GM13977 (cell line): ENCODE measurements around the gene GALNT8.

Experiments
- DNase-seq: peaks from one replicate; pipeline ENCODE4 v3.0.0; 2012; ENCODE audit warnings: low spot score
- in situ Hi-C: fragments of 300-500 bp; cut with MboI; formaldehyde crosslinking; loops from one replicate; pipeline ENCODE4 v1.12.0; 2022; ENCODE audit warnings: low sequenced_read_pairs, low pct_unique_long_range_greater_than_20kb, mixed read lengths, inconsistent platforms; ENCODE audit not compliant: unreplicated experiment
- TF ChIP-seq, protein P1 (sequence below): IDR thresholded peaks from 2 replicates; pipeline ENCODE4 v1.5.1; 2012; ENCODE audit warnings: mild to moderate bottlenecking, control low read depth; ENCODE audit not compliant: insufficient read depth; ENCODE audit errors: extremely low read depth, missing control alignments

GALNT8 gene

DNA sequence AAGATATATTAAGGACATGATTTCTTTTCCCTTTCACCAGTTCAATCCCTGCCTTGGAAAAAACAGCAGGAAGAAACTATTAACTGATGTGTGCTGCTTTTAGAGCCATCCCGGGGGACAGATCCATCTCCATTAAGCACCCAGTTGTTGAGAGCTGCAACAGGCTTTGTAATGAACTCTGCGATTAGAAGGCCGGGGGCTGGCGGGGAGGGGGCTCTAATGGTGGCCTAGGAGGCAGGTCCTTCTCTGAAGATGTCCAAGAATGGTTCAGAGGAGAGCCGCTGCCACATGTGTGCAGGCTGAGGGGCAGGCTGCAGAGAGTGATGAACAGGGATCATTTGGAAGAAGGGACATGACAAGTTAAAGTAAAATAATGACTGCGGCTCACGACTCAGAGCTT lies 67.8 kb downstream of the GALNT8 start:
- TF ChIP-seq, protein P1, sequence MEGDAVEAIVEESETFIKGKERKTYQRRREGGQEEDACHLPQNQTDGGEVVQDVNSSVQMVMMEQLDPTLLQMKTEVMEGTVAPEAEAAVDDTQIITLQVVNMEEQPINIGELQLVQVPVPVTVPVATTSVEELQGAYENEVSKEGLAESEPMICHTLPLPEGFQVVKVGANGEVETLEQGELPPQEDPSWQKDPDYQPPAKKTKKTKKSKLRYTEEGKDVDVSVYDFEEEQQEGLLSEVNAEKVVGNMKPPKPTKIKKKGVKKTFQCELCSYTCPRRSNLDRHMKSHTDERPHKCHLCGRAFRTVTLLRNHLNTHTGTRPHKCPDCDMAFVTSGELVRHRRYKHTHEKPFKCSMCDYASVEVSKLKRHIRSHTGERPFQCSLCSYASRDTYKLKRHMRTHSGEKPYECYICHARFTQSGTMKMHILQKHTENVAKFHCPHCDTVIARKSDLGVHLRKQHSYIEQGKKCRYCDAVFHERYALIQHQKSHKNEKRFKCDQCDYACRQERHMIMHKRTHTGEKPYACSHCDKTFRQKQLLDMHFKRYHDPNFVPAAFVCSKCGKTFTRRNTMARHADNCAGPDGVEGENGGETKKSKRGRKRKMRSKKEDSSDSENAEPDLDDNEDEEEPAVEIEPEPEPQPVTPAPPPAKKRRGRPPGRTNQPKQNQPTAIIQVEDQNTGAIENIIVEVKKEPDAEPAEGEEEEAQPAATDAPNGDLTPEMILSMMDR: no peak
- in situ Hi-C loops: no loop called here
- no peak for DNase-seq

DNA sequence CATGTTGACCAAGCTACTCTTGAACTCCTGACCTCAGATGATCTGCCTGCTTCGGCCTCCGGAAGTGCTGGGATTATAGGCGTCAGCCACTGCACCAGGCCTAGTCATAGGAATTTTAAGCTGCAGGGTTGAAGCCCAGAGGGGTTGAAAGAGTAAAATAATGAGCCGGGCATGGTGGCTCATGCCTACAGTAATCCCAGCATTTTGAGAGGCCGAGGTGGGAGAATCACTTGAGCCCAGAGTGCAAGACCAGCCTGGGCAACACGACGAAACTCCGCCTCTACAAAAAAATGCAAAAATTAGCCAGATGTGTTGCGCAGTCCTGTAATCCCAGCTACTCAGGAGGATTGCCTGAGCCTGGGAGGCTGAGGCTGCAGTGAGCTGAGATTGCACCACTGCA lies 69.6 kb downstream of the GALNT8 start:
- no peak for DNase-seq
- in situ Hi-C loops: no loop called here
- TF ChIP-seq, protein P1: no peak

DNA sequence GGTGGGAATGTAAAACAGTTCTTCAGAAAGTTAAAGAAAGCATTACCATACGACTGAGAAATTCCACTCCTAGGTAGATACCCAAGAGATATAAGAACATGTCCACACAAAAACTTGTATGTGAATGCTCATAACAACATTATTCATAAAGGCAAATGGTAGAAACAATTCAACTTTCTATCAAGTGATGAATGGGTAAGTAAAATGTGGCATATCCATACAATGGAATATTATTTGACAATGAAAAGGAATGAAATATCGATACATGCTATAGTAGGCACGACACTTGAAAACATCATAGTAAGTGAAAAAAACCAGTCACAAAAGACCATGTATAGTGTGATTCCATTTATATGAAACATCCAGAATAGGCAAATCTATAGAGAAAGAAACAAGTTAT lies 71.3 kb downstream of the GALNT8 start:
- TF ChIP-seq, protein P1: no peak
- in situ Hi-C loops: no loop called here
- DNase-seq: no peak

DNA sequence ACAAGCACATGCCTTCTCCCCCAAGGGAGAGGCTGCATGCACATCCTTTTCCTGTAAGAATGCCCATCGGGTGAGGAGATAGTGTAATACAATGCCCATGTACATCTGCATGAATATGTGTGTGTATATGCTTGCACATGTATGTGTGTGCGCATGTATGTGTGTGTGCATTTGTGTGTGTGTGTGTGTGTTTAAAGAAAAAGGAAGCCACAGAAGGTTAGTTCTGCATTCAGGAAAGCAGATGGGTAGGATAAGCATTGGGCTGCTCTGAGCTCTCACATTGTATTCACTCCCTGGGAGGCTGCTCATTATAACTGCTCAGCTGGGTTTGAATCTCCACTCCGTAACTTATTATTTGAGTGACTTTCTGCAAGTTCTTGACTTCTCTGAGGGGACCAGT lies 74.3 kb downstream of the GALNT8 start:
- in situ Hi-C loops: no loop called here
- no peak for DNase-seq
- TF ChIP-seq, protein P1: no peak

DNA sequence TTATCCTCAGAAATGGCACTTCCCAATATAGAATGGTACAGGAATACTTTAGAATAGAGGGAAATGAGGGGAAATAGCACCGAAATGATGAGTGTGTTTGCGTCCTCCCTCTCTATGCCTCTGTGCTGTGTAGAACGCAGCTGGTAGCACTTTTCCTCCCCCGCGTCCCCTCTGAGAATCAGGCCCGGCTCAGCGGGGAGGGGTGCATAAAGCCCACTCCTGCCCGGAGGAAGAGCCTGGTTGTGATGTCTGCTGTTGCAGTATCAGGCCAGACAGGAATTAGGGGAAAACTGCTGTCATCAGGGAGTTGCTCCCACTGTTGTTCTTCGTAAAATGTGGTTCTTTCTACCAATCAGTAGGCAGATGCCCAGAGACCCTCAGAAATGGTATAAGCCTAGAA lies 76.0 kb downstream of the GALNT8 start:
- in situ Hi-C loops: no loop called here
- TF ChIP-seq, protein P1: no peak
- no peak for DNase-seq

DNA sequence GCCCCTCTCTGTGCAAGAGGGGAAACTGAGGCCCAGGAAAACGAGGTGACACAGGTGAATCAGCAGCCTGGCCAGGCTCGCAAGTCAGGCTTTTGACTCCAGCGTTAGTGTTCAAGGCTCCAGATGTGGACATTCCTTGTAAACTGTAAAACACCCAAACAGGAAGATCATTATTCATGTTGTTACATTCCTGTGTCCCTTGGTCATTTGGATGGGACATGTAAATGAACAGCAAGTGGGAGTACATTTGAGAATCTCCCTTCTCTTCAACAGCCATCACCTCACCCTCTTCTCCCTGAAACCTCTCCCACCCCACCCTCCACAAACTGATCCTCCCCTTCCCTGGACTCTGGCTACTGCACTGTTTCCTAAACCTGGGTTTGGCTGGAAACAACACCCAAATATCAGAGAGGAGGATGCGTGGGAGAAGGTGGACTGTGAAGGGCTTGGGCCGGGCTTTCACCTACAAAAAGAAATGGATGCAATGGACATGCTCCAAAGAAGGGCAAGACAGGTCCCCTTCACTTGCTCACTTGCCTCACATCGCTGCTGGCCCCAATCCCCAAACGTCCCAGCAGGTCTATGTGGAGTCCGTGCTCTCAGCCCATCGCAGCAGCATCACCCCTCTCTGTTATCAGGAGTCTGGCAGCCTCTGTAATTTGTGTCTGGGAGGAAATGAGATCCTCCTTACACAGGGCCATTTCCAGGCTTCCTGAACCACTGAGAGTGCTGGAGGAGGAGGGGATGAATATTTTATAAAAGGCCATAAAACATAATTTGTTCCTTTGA lies 76.7 kb downstream of the GALNT8 start:
- no peak for DNase-seq
- TF ChIP-seq, protein P1: no peak
- in situ Hi-C loops: no loop called here
